CD14-positive monocyte (primary cell): ENCODE data around the gene CEP112. TPM values are rescaled to one million over a fixed set of nuclear protein-coding genes. Genes with fewer than 3 reads are reported as not detected.

Source experiments
- DNase-seq, 3 donors: peaks; one replicate each; pipeline ENCODE4 v3.0.0-alpha.2; 2011 to 2022
- H2AFZ ChIP-seq: 2 replicates; pipeline ENCODE4 v1.6.0; 2012; ENCODE audit warnings: mild to moderate bottlenecking, low read depth, low read length, inconsistent platforms; ENCODE audit not compliant: insufficient read depth, poor library complexity, severe bottlenecking
- H3K27ac ChIP-seq, 2 donors: 1 replicate in 1 of 2; 2 replicates in 1 of 2; pipeline ENCODE4 v1.5.1; 2012 to 2013; ENCODE audit warnings: low read length in 2 of 2, control low read depth in 1 of 2, inconsistent platforms in 1 of 2, low read depth in 1 of 2, mild to moderate bottlenecking in 1 of 2
- H3K27me3 ChIP-seq, 2 donors: one replicate each; pipeline versions ENCODE4 v1.6.0 to v1.6.1; 2011 to 2013; ENCODE audit warnings: low read length in 2 of 2; ENCODE audit not compliant: control insufficient read depth in 2 of 2, insufficient read depth in 2 of 2
- H3K36me3 ChIP-seq, 2 donors: replicated peaks in 1 of 2; 1 replicate in 1 of 2; 2 replicates in 1 of 2; pipeline versions ENCODE4 v1.5.1 to v1.6.1; 2012 to 2013; ENCODE audit warnings: low read length in 2 of 2, control low read depth in 1 of 2, inconsistent platforms in 1 of 2, mild to moderate bottlenecking in 1 of 2; ENCODE audit not compliant: insufficient read depth in 2 of 2, control insufficient read depth in 1 of 2
- H3K4me1 ChIP-seq, 2 donors: 1 replicate in 1 of 2; 2 replicates in 1 of 2; pipeline versions ENCODE4 v1.5.1 to v1.6.1; 2012 to 2013; ENCODE audit warnings: low read length in 2 of 2, control low read depth in 1 of 2, inconsistent platforms in 1 of 2, mild to moderate bottlenecking in 1 of 2, moderate library complexity in 1 of 2; ENCODE audit not compliant: insufficient read depth in 2 of 2, control insufficient read depth in 1 of 2
- H3K4me2 ChIP-seq: replicated peaks from 2 replicates; pipeline ENCODE3; 2012; ENCODE audit warnings: low read length, moderate library complexity, mild to moderate bottlenecking; ENCODE audit not compliant: poor library complexity, severe bottlenecking; ENCODE audit errors: extremely low read depth
- H3K4me3 ChIP-seq, 3 experiments: fragments of 200-600 bp in 1 of 3; sonication (generic) in 1 of 3; replicated peaks in 1 of 3; 1 replicate in 2 of 3; 2 replicates in 1 of 3; pipeline ENCODE4 v1.5.1; 2011 to 2013; ENCODE audit warnings: low read length in 3 of 3, mild to moderate bottlenecking in 3 of 3, control low read depth in 2 of 3, low read depth in 2 of 3, inconsistent platforms in 1 of 3, moderate library complexity in 1 of 3
- H3K79me2 ChIP-seq: 2 replicates; pipeline ENCODE4 v1.6.0; 2012; ENCODE audit warnings: mild to moderate bottlenecking, control low read depth, inconsistent platforms, low read length, moderate library complexity; ENCODE audit not compliant: insufficient read depth
- H3K9ac ChIP-seq: 2 replicates; pipeline ENCODE4 v1.6.0; 2017; ENCODE audit warnings: low read length, mild to moderate bottlenecking; ENCODE audit not compliant: insufficient read depth, poor library complexity, severe bottlenecking
- H3K9me3 ChIP-seq, 2 donors: replicated peaks in 1 of 2; 1 replicate in 1 of 2; 2 replicates in 1 of 2; pipeline versions ENCODE4 v1.5.1 to v1.6.1; 2012 to 2013; ENCODE audit warnings: low read length in 2 of 2, control low read depth in 1 of 2; ENCODE audit not compliant: control insufficient read depth in 1 of 2, insufficient read depth in 1 of 2
- H4K20me1 ChIP-seq: 2 replicates; pipeline ENCODE4 v1.6.0; 2012; ENCODE audit warnings: mild to moderate bottlenecking, low read length, control low read depth, moderate library complexity; ENCODE audit not compliant: insufficient read depth
- H3K27ac Mint-ChIP-seq, 7 donors: one replicate each; pipeline ENCODE4 v1.8.0; 2020; ENCODE audit warnings: mild to moderate bottlenecking in 7 of 7, mixed read lengths in 7 of 7, moderate library complexity in 6 of 7, inconsistent platforms in 2 of 7
- H3K27me3 Mint-ChIP-seq, 3 donors: one replicate each; pipeline ENCODE4 v1.8.0; 2021 to 2022; ENCODE audit warnings: low read depth in 3 of 3, mild to moderate bottlenecking in 3 of 3, mixed read lengths in 3 of 3, moderate library complexity in 3 of 3, inconsistent platforms in 1 of 3
- H3K36me3 Mint-ChIP-seq, 2 donors: one replicate each; pipeline ENCODE4 v1.8.0; 2020; ENCODE audit warnings: mixed read lengths in 2 of 2, inconsistent platforms in 1 of 2, mild to moderate bottlenecking in 1 of 2
- H3K4me1 Mint-ChIP-seq: one replicate; pipeline ENCODE4 v1.8.0; 2020; ENCODE audit warnings: mild to moderate bottlenecking, mixed read lengths
- H3K4me3 Mint-ChIP-seq, 2 donors: one replicate each; pipeline ENCODE4 v1.8.0; 2020; ENCODE audit warnings: mild to moderate bottlenecking in 2 of 2, mixed read lengths in 2 of 2, moderate library complexity in 1 of 2
- H3K9me3 Mint-ChIP-seq, 7 donors: one replicate each; pipeline ENCODE4 v1.8.0; 2020 to 2022; ENCODE audit warnings: mixed read lengths in 7 of 7, mild to moderate bottlenecking in 6 of 7, moderate library complexity in 6 of 7, inconsistent platforms in 2 of 7
- WGBS: methylation state at CpG from one replicate; pipeline ENCODE4 v1.1.5; 2013; ENCODE audit warnings: missing lambda C conversion rate; ENCODE audit not compliant: insufficient coverage; 5-methylcytosine and 5-hydroxymethylcytosine counted together
- intact Hi-C, 2 donors: fragments of 100-400 bp; cut with micrococcal nuclease; formaldehyde crosslinking; loops; one replicate each; pipeline versions ENCODE4 v1.15.0 to v1.15.1; 2023
- polyA plus RNA-seq, 3 donors: library from polyadenylated mRNA; depleted of rRNA in 1 of 3; unstranded in 2 of 3; stranded (reverse) in 1 of 3; fragments of 300-500 nt in 2 of 3; fragments of >200 nt in 1 of 3; fragmentation: Illumina TruSeq in 2 of 3; gene quantifications; 1 replicate in 2 of 3; 2 replicates in 1 of 3; pipeline ENCODE4 v1.2.3, GENCODE V29; 2012 to 2021
- TF ChIP-seq, protein P1 (sequence below): fragments of 200-600 bp; IDR thresholded peaks from one replicate; pipeline ENCODE4 v1.8.0; 2022; ENCODE audit warnings: antibody characterized with exemption, mild to moderate bottlenecking

Gene CEP112
- polyA plus RNA-seq, 3 donors, result 0.10 TPM; not detected in 2

DNA sequence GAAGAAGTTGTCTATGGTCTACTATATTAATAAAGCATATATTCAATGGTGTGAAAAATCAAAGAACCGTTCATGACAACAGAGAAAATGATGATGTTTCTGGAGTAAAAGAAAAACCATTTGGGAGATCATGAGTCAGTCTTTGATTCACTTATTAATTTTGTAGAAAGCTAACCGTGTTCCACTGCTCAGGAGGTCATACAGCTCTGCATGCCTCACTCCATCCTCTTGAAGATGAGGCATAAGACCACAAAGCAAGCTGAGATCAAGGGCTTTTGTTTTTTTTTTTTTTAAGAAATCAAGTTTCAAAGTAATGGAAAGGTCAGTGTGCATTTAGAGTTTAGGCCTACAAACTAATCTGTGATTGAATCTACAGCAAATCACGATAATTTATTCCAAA lies 206.4 kb downstream of the CEP112 start:
- H3K9ac ChIP-seq, result no peak overlapping the region
- H3K4me1 ChIP-seq, result no peaks in the 10 kb centered on the region
- no peak overlapping the region for H3K4me3 ChIP-seq
- WGBS, result no CpG with 5 or more reads among the region's 3 CpGs
- Mint-ChIP-seq H3K4me1 (no peaks in the 10 kb centered on the region), H3K27ac (no peak overlapping the region), H3K27me3 (peaks cover 0 to 4% (median 4%) of the 10 kb centered on the region in 3 donors), H3K9me3 (peaks cover 3 to 24% (median 14%) of the 10 kb centered on the region in 7 donors), H3K36me3 (no peaks in the 10 kb centered on the region), H3K4me3 (no peak overlapping the region)
- H4K20me1 ChIP-seq, result no peaks in the 10 kb centered on the region
- no peaks in the 10 kb centered on the region for H3K27me3 ChIP-seq
- TF ChIP-seq, protein P1, sequence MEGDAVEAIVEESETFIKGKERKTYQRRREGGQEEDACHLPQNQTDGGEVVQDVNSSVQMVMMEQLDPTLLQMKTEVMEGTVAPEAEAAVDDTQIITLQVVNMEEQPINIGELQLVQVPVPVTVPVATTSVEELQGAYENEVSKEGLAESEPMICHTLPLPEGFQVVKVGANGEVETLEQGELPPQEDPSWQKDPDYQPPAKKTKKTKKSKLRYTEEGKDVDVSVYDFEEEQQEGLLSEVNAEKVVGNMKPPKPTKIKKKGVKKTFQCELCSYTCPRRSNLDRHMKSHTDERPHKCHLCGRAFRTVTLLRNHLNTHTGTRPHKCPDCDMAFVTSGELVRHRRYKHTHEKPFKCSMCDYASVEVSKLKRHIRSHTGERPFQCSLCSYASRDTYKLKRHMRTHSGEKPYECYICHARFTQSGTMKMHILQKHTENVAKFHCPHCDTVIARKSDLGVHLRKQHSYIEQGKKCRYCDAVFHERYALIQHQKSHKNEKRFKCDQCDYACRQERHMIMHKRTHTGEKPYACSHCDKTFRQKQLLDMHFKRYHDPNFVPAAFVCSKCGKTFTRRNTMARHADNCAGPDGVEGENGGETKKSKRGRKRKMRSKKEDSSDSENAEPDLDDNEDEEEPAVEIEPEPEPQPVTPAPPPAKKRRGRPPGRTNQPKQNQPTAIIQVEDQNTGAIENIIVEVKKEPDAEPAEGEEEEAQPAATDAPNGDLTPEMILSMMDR, result no peak
- no peak for DNase-seq
- intact Hi-C loops, result no loop called here
- H3K4me2 ChIP-seq, result no peak overlapping the region
- H3K9me3 ChIP-seq, result peaks cover 0 to 4% of the 10 kb centered on the region in 2 donors
- H2AFZ ChIP-seq, result no peak overlapping the region
- H3K36me3 ChIP-seq, result no peaks in the 10 kb centered on the region
- H3K79me2 ChIP-seq, result no peaks in the 10 kb centered on the region
- no peak overlapping the region for H3K27ac ChIP-seq

DNA sequence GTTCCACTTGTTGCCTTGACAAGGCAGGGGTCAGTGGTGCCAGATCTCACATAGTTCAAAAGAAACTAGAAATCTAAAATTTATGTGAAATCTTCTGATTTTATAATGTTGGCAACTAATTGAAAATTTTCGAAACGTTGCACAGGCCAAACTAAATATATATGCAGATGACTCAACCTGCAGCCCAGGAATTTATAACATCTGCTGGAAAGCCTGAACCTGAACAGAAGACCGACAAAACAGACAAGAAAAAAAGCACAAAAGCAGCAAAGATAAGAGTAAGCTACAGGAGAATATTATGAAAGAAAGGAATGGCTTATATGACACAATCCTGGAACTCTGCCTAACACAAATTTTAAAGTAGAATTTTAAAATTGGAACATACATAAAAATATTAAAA lies 207.6 kb downstream of the CEP112 start:
- DNase-seq, result no peak
- no peak overlapping the region for H3K27ac ChIP-seq
- no peaks in the 10 kb centered on the region for H3K79me2 ChIP-seq
- no peak overlapping the region for H3K4me3 ChIP-seq
- TF ChIP-seq, protein P1, result no peak
- no peak overlapping the region for H2AFZ ChIP-seq
- no peaks in the 10 kb centered on the region for H3K4me1 ChIP-seq
- H3K4me3 Mint-ChIP-seq, result no peak overlapping the region
- no peaks in the 10 kb centered on the region for H3K36me3 Mint-ChIP-seq
- H3K4me2 ChIP-seq, result no peak overlapping the region
- no peaks in the 10 kb centered on the region for H3K27me3 ChIP-seq
- intact Hi-C loops, result no loop called here
- no peaks in the 10 kb centered on the region for H4K20me1 ChIP-seq
- H3K27ac Mint-ChIP-seq, result no peak overlapping the region
- WGBS, result no CpG with 5 or more reads among the region's 3 CpGs
- H3K27me3 Mint-ChIP-seq, result peaks cover 0 to 4% (median 4%) of the 10 kb centered on the region in 3 donors
- peaks cover 0 to 4% of the 10 kb centered on the region in 2 donors for H3K9me3 ChIP-seq
- H3K36me3 ChIP-seq, result no peaks in the 10 kb centered on the region
- H3K9ac ChIP-seq, result no peak overlapping the region
- no peaks in the 10 kb centered on the region for H3K4me1 Mint-ChIP-seq
- H3K9me3 Mint-ChIP-seq, result peaks cover 3 to 19% (median 14%) of the 10 kb centered on the region in 7 donors
